Endodermal cell (in vitro differentiated cells): Measurements from ENCODE around the gene IKZF2. TPM values are rescaled to one million over a fixed set of nuclear protein-coding genes. Genes with fewer than 3 reads are reported as not detected.

ENCODE experiments used
- DNase-seq: peaks from one replicate; pipeline ENCODE4 v3.0.0-alpha.2; 2017
- H3K27ac ChIP-seq: 2 replicates; pipeline ENCODE4 v1.5.1; 2013; ENCODE audit warnings: mild to moderate bottlenecking, low read depth, low read length, moderate library complexity
- H3K27me3 ChIP-seq: 2 replicates; pipeline ENCODE4 v1.6.1; 2013; ENCODE audit warnings: mild to moderate bottlenecking, low read length, moderate library complexity; ENCODE audit not compliant: insufficient read depth, control insufficient read depth, poor library complexity, severe bottlenecking
- H3K36me3 ChIP-seq: 2 replicates; pipeline ENCODE4 v1.7.0; 2013; ENCODE audit warnings: mild to moderate bottlenecking, low read length, moderate library complexity; ENCODE audit not compliant: control insufficient read depth, insufficient read depth
- H3K4me1 ChIP-seq: one replicate; pipeline ENCODE4 v1.7.0; 2013; ENCODE audit warnings: low read length; ENCODE audit not compliant: control insufficient read depth, insufficient read depth
- H3K4me3 ChIP-seq: 2 replicates; pipeline ENCODE4 v1.5.1; 2013; ENCODE audit warnings: mild to moderate bottlenecking, low read length, moderate library complexity
- H3K9ac ChIP-seq: 2 replicates; pipeline ENCODE4 v1.6.1; 2013; ENCODE audit warnings: mild to moderate bottlenecking, low read length, moderate library complexity; ENCODE audit not compliant: poor library complexity, severe bottlenecking; ENCODE audit errors: extremely low read depth
- H3K9me3 ChIP-seq: 2 replicates; pipeline ENCODE4 v1.6.1; 2013; ENCODE audit warnings: mild to moderate bottlenecking, low read length, moderate library complexity; ENCODE audit not compliant: control insufficient read depth
- H3K27ac Mint-ChIP-seq: 2 replicates; pipeline ENCODE4 v1.8.0; 2020; ENCODE audit warnings: mixed read lengths
- H3K27me3 Mint-ChIP-seq: 2 replicates; pipeline ENCODE4 v1.8.0; 2021; ENCODE audit warnings: mild to moderate bottlenecking, mixed read lengths; ENCODE audit not compliant: insufficient read depth
- H3K36me3 Mint-ChIP-seq: 2 replicates; pipeline ENCODE4 v1.8.0; 2020; ENCODE audit warnings: low read depth, mixed read lengths
- H3K4me1 Mint-ChIP-seq: 2 replicates; pipeline ENCODE4 v1.8.0; 2020; ENCODE audit warnings: mixed read lengths
- H3K4me3 Mint-ChIP-seq: 2 replicates; pipeline ENCODE4 v1.8.0; 2020; ENCODE audit warnings: mild to moderate bottlenecking, moderate library complexity, mixed read lengths
- H3K9me3 Mint-ChIP-seq: 2 replicates; pipeline ENCODE4 v1.8.0; 2020; ENCODE audit warnings: mild to moderate bottlenecking, mixed read lengths
- CTCF ChIP-seq: fragments of 200-600 bp; sonication (generic); conservative IDR thresholded peaks from 2 replicates; pipeline ENCODE4 v1.5.0; 2021; ENCODE audit warnings: antibody characterized with exemption, mild to moderate bottlenecking
- WGBS, 2 experiments: methylation state at CpG; one replicate each; pipeline versions ENCODE4 v1.1.5 to v1.1.7; 2013; ENCODE audit warnings: missing lambda C conversion rate in 2 of 2, mixed read lengths in 1 of 2; ENCODE audit not compliant: insufficient coverage in 1 of 2, insufficient read length in 1 of 2; 5-methylcytosine and 5-hydroxymethylcytosine counted together
- total RNA-seq, 2 donors: library from RNA; stranded (reverse); fragmentation: NEBNext Ultra II Directional in 1 of 2; extraction: Animal tissue kit (Norgen Biotek cat#: 25700) in 1 of 2; gene quantifications; 2 replicates in 1 of 2; 3 replicates in 1 of 2; pipeline ENCODE4 v1.2.1, GENCODE V29; 2021

Gene IKZF2
- total RNA-seq, 2 donors from 2014 or later = 3.9 to 8.7 TPM

DNA sequence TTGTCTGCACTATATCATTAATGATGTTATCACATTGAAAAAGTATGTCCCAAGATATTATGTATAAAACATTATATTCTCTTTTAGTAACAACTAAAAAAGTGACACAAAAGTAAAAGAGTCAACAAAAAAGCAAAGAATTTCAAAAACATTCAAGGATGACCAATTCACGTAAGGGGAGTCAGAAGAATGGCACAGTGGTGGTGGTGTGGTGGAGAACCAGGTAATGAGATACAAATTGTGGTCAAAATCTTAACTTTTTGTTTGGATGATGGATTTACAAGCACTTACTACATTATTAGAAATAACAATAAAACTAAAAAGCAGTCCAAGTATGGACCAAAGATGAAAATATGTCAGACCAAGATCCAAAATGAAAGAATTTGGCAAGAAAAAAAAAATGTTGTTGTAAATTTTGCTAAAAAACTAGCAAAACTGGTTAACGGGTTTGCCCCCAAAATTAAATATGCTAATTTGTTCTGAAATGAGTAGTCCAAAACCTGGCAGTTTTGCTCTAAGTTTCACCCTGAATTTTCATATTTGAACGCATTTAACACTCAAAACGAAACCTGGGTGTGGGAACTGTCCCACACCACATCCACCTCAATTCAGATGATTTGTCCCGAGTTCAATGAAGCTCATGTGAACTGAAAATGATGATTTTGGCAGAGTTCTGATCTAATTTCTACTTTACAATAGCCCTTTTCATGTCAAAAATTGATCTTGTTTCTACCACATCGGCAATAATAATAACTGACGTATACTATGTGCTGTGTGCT lies 135.8 kb downstream of the IKZF2 start:
- no peak overlapping the region for H3K27ac ChIP-seq
- no peak overlapping the region for H3K4me3 ChIP-seq
- Mint-ChIP-seq H3K4me1 (no peaks in the 10 kb centered on the region), H3K27me3 (no peaks in the 10 kb centered on the region), H3K27ac (no peak overlapping the region), H3K36me3 (no peaks in the 10 kb centered on the region), H3K4me3 (no peak overlapping the region), H3K9me3 (no peaks in the 10 kb centered on the region)
- H3K4me1 ChIP-seq = no peaks in the 10 kb centered on the region
- H3K27me3 ChIP-seq = no peaks in the 10 kb centered on the region
- H3K9me3 ChIP-seq = no peaks in the 10 kb centered on the region
- DNase-seq = no peak
- H3K9ac ChIP-seq = no peak overlapping the region
- no peak for TF ChIP-seq CTCF
- no peaks in the 10 kb centered on the region for H3K36me3 ChIP-seq
- WGBS, 2 experiments = 94 to 96% methylated on average over 4 to 7 of the region's 7 CpGs

DNA sequence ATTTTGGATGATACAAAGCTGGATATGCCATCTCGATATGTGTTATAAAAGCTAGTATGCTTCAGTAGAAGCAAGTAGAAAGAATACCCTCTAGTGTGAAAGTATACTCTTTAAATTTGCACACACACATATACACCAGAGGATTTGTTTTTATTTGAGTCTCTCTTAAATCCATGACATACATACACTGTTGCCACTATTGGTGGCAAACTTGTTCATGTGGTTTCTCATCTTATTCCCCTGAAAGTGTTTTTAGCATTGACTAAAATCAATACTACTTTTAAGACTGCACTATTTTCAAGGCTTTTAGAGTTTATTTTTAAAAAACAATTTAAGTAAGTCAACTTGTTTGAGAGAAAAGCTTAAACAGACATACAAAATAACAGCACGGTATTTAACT lies 137.4 kb downstream of the IKZF2 start:
- no peaks in the 10 kb centered on the region for H3K9me3 Mint-ChIP-seq
- H3K27me3 Mint-ChIP-seq = no peaks in the 10 kb centered on the region
- Histone ChIP-seq H3K27ac (no peak overlapping the region), H3K4me1 (no peaks in the 10 kb centered on the region), H3K9ac (no peak overlapping the region), H3K4me3 (no peak overlapping the region), H3K36me3 (no peaks in the 10 kb centered on the region), H3K27me3 (no peaks in the 10 kb centered on the region), H3K9me3 (no peaks in the 10 kb centered on the region)
- no peaks in the 10 kb centered on the region for H3K36me3 Mint-ChIP-seq
- no peak for TF ChIP-seq CTCF
- no peak overlapping the region for H3K27ac Mint-ChIP-seq
- no peak for DNase-seq
- no peaks in the 10 kb centered on the region for H3K4me1 Mint-ChIP-seq
- H3K4me3 Mint-ChIP-seq = no peak overlapping the region
- WGBS, 2 experiments = 86 to 93% methylated on average over 1 to 2 of the region's 2 CpGs

GRCh38 chr2:213011505-213011904 lies 139.9 kb downstream of the IKZF2 start:
- Histone ChIP-seq H3K36me3 (no peaks in the 10 kb centered on the region), H3K27ac (no peak overlapping the region), H3K4me3 (no peak overlapping the region), H3K27me3 (no peaks in the 10 kb centered on the region), H3K4me1 (no peaks in the 10 kb centered on the region), H3K9me3 (no peaks in the 10 kb centered on the region), H3K9ac (no peak overlapping the region)
- DNase-seq = no peak
- WGBS, 2 experiments = 93 to 100% methylated on average over 1 of the region's 1 CpG
- no peaks in the 10 kb centered on the region for H3K9me3 Mint-ChIP-seq
- H3K27me3 Mint-ChIP-seq = no peaks in the 10 kb centered on the region
- H3K36me3 Mint-ChIP-seq = peaks cover 5% of the 10 kb centered on the region
- H3K27ac Mint-ChIP-seq = no peak overlapping the region
- TF ChIP-seq CTCF = no peak
- no peaks in the 10 kb centered on the region for H3K4me1 Mint-ChIP-seq
- no peak overlapping the region for H3K4me3 Mint-ChIP-seq
